T follicular helper cell (primary cell): ENCODE measurements around the gene NEGR1.

ENCODE experiments used
- DNase-seq: peaks from one replicate; pipeline ENCODE4 v3.0.0-alpha.2; 2020; ENCODE audit warnings: low read depth

Gene NEGR1

GRCh38 chr1:71850515-71850914 is 431.8 kb downstream of the NEGR1 start:
- no peak for DNase-seq

- no peak for DNase-seq
Observed at GRCh38 chr1:71843012-71843411, 439.3 kb downstream of the NEGR1 start.

- no peak for DNase-seq
Observed at GRCh38 chr1:71839876-71840275, 442.5 kb downstream of the NEGR1 start.

GRCh38 chr1:71836904-71837303 is 445.4 kb downstream of the NEGR1 start:
- DNase-seq: no peak

DNA sequence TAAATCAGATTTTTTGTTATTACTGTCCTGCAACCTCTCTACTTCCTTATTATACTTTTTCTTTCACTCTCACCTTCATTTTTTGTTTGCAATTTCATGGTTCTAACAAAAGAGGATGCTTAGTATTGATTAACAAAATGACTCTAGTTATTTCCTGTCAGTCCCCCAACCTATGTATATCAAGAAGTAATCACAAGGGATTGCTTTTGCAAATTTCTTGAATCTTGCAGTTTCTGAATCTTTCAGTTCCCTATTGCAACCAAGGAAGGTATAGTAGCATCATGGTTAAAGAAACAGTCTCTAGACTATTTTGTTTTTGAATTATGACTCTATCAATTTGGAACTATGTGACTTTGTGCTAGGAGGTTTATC is 446.9 kb downstream of the NEGR1 start:
- DNase-seq: no peak

DNA sequence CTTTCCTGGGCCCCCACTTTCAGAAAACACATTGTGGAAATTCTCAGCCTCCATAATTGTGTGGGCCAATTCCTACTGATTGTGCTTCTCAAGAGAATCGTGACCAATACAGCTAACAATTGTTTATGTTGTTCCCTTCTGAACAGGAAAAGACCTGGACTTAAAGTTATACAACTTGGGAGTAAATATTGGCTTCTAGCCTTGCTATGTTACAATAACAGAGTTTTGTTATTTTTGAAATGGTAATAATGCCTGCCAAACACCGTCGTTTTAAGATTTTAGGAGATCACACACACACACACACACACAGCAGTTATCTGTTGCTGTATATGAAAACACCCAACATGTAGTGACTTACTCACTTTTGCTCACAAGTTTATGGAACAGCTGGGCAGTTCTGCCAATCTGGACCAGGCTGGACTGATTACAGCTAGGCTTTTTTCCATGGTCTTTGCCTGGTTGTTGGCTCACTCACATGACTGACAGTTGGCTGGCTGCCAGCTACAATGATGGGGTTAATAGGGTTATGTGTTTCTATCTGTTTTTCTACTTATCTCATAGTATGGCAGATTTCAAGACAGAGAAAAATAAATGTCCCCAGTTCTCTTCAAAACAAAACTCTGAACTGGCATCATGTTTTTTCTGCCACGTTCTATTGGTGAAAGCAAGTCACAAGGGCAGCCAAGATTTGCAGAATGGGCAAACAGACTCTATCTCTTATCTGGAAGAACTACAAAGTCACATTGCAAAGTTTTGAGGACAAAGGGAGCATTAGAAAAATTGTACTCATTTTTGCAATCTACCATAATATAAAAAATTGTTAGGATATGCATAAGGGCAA is 447.5 kb downstream of the NEGR1 start:
- DNase-seq: no peak

- DNase-seq: no peak
Observed at GRCh38 chr1:71831646-71832045, 450.7 kb downstream of the NEGR1 start.

- no peak for DNase-seq
Observed at GRCh38 chr1:71829346-71829745, 453.0 kb downstream of the NEGR1 start.

DNA sequence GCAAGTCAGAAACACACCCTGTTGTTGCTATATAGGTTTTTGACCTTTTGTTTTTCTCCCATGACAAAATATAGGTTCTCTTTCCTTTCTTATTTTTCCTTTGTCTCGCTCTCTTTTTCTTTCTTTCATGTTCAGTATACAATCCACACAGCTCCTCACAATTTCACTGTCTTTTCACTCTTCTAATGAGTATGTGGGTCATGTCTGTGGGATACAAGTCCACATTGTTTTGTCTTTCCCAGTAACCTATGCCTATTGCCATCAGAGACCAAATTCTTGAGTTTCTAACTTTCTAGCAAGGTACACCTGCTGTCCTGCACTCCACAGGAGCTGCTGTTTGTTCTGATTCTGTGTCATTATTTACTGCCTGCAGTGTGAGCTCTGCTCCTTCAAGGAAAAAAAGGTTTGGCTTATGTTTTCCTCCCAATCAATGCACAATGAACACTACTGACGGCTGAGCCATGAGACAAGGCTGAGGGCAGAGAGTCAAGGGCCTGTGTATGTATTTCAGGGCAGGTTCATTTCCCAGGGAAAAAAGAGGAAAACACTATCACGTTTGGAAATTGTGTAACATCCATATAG is 453.8 kb downstream of the NEGR1 start:
- no peak for DNase-seq

DNA sequence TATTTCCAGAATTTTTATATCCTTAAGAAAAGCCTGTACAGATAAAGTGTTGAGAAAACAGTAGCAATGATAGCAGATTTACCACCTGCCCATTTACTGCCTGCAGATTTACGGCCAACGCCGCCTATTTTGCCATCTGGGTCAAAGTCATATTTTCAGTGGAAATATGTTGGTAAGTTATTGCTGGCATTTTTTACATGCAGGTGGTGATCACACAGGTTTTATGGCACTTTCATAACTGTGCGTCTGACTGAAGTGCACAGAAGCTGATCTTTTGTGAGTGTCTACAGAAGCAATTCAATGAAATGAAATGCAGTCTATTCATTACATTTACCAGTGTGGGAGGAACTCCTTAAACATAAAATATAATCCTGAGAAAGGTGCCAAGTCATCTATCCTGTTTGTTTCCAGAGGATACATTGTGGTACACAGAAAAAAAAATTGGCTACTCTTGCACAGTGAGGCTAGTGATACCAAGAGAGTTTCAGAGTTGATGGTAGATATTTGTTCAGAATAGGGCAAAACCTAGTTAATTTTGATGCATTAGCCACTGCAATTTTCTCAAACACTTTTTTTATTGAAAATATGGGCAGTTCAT is 458.5 kb downstream of the NEGR1 start:
- no peak for DNase-seq

- DNase-seq: no peak
Observed at GRCh38 chr1:71817028-71817427, 465.3 kb downstream of the NEGR1 start.

GRCh38 chr1:71809085-71809484 is 473.3 kb downstream of the NEGR1 start:
- DNase-seq: no peak

DNA sequence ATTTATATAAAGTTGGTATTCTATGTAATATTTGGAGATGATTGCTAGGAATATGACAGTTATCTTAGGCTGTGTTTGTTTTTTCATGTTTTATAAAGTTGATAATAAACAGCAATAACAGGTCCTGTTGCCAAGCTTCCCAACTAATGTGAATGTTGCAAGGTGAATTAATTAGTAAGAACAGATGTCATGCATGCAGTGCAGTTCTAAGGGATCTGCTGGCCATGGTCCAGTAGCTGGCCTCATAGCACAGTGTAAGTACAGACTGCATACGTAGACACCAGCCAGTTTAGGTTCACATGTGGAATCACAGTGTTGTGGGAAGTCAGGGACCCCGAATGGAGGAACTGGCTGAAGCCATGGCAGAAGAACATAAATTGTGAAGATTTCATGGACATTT is 478.2 kb downstream of the NEGR1 start:
- no peak for DNase-seq

DNA sequence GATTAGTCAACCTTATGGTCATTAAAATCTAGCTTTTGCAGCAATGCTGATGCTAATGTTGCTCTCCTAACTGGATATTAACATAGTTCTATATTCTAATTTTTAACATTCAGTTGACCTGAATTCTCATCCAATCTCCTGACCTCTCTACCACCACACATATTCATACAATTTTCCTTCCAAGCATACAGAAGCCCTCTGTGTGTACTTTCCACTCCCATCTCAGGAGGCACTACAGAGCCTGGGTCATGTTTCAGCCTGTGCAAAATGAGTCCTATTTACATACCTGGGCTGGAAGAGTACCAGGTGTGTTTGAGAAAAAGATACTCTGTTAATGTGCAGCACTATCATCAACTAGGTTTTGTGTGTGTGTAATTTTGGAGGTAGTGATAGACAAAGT is 486.3 kb downstream of the NEGR1 start:
- no peak for DNase-seq

DNA sequence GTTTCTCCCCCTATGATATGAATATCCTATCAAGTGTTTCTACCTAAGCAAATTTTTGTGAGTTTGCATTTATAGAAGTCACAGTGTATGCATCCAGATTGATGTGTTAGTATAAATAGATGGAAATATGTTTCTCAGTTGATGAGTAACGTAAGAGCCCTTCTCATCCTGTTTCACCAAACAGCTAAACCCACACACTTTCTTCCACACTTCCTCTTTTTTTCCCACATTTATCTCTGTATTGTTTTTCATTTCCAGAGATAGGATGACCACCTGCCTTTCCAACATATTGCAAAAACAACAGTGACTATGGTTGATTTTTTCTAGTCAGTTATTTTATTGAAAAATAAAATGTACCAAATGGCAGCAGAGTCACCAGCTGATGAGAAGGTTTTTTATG is 490.1 kb downstream of the NEGR1 start:
- DNase-seq: no peak

DNA sequence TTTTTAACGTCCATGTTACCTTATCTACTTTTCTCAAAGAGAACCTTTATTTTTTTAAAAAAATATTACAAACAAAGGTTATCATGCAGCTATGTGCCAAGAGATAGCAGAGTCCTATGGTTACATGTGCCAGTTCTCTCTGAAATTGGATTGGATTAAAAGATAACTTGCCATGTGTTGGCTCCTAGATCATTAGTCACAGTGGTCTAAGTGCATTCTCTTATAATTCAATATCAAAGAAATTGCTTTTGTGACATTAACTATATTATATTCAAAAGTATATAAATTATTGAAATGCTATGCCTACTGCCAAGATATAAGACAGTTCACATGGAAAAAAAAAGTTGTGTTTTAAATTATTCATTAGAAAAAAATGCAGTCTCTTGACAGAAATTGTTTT is 494.2 kb downstream of the NEGR1 start:
- no peak for DNase-seq

DNA sequence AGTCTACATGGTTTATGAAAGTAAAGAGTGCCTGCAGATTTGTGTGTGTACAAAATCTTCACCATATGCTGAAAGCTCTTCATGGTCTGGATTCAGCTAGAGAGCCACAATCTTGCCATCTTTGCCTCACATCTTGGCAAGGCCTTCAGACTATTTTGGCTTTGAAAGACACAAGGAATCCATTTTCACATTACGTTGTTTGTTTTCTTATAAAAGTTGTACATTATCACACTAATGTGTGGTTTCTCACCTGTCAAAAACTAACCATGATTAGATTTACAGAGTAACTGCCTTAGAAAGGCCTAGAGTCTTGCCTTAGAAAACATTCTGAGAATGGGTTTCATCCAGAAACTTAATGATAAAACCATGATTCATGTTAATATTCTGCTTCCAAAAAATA is 494.6 kb downstream of the NEGR1 start:
- no peak for DNase-seq

DNA sequence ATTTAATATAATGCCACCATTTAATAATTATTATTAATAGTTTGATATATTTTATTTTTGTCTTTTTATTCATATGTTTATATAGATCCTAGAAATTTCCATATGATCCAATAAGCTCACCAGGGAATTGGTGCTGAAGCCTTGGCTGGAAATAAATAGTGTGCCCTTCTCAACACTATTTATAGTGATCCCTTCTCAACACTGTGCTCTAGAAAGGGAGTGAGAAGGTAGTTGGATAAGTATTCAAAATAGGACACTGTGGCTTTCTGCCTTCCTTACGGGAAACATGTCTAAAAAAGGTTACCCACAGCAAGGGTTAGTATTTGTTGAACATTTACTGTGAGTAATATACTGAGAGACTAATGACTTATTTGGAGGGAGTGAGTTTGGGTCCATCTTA is 496.1 kb downstream of the NEGR1 start:
- no peak for DNase-seq

DNA sequence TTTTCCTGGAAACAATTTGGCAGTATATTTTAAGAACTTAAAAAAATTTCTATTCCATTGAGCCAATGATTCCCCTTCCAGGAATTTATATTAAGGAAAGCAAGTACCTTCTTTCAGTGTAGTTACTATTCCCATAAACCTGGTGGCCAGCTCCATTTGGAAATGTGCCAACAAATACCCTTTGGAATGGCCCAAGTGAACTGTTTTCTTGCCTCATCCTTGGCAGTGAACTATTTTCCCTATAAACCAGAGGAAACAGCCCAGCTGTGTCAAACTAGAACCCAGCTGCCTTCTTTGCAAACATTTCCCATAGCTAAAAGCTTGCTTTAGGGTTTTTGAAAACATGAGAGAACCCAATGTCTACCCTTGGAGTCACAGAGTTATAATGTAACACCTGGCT is 496.9 kb downstream of the NEGR1 start:
- no peak for DNase-seq

DNA sequence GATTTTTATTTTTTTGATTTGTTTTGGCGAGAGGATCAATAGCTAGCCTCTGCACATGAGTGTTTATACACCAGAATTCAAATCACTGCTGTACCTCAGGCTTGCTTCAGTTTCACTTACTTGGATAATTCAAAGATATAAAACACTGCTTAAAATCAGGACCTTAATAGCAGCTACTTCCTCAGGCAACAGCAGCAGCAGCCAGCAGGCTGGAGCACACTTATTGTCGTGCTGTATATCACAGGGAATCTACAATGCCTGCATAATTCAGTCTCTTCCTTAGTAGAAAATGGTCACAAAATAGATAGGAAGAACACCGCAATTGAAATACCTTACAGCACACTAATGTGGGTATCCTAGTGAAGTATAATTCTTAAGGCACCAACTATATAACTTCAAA is 497.3 kb downstream of the NEGR1 start:
- DNase-seq: no peak

- DNase-seq: no peak
Observed at GRCh38 chr1:71784241-71784640, 498.1 kb downstream of the NEGR1 start.

DNA sequence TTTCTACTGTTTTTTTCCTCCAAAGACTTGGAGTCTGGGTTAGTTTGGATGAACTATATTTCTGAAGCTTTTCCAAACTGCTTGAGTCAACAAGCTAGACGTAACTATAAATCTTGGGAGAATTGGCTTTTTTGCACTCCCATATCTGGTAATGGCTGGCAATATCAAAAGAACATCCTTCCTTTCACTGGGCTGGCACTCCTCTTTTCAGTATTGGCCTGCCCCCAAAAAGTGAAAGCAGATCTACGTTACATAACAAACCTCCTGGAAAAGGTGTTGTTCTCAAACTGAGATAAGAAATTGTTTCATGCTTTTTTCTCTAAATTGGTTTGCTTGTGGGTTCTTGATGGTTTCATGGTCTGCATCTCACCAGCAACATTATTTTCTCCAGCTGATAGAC is 499.3 kb downstream of the NEGR1 start:
- DNase-seq: no peak

DNA sequence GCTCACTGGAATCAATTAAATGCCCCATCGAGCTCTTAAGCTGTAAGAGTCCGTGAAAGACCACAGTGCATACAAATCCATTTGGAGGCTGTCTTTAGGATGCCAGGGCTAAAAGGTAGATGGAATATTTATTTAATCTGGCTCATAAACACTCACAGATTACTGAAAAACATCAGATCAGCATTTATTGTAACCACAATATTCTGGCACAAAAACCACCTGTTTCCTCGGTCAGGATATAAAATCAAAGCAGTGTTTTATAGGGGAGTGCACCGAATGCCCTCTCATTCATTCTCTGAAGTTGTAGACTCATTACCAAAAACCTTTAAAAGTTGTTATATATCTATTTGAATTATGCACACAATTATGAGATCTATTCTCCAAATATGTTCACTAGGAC is 500.9 kb downstream of the NEGR1 start:
- DNase-seq: no peak

DNA sequence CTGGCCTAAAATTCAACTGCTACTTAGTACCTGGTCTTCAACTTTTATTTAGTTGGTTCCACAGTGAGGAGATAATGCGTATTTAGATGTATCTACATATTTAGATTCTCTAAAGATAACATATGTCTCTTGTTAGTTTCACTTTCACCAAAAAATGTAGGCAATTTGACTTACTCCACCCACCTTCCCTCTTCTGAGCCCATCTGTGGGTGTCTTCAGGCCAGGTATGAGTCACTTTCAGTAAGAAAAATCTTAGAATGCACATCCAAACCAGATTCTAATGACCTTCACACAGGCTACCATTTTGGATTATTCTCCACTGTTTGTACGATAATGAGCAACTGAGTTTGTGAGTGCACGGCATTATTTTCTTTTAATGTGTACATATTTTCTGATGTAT is 501.7 kb downstream of the NEGR1 start:
- no peak for DNase-seq
